ENCODE data around the gene SYAP1.
"Not testable (repeated sequence)": the region's sequence is repeated elsewhere in the genome, so short reads cannot be mapped to it uniquely, and the experiment has no call there.

Gene SYAP1

GRCh38 chrX:16784440-16784839 is 65.0 kb downstream of the SYAP1 start:
- not testable (repeated sequence) for DNase-seq

GRCh38 chrX:16785247-16786138 is 66.1 kb downstream of the SYAP1 start:
- DNase-seq, result no peak

GRCh38 chrX:16786139-16786790 is 66.9 kb downstream of the SYAP1 start, which contains the start of gene TXLNG:
TXLNG (plus strand) TSS chrX:16786466; CDS start chrX:16786488, 22 bp downstream.
- peak; percentile 99 for DNase-seq

- DNase-seq, result peak; percentile 27 to 34
Measured at GRCh38 chrX:16786791-16787735, 67.7 kb downstream of the SYAP1 start.

GRCh38 chrX:16788477-16788876 is 69.1 kb downstream of the SYAP1 start:
- DNase-seq, result no peak

GRCh38 chrX:16796298-16796697 is 76.9 kb downstream of the SYAP1 start:
- no peak for DNase-seq

GRCh38 chrX:16797358-16797757 is 77.9 kb downstream of the SYAP1 start:
- DNase-seq, result no peak

- DNase-seq, result no peak
Measured at GRCh38 chrX:16797841-16798240, 78.4 kb downstream of the SYAP1 start.

GRCh38 chrX:16804923-16805464 is 85.6 kb downstream of the SYAP1 start:
- no peak for DNase-seq

- peak; percentile 34 to 36 for DNase-seq
Measured at GRCh38 chrX:16807548-16807947, 88.1 kb downstream of the SYAP1 start.

GRCh38 chrX:16807976-16808542 is 88.6 kb downstream of the SYAP1 start:
- no peak for DNase-seq

GRCh38 chrX:16814597-16814996 is 95.2 kb downstream of the SYAP1 start:
- DNase-seq, result no peak

Data from NCI-H524 (cell line).